CD4-positive, alpha-beta T cell (primary cell): ENCODE data around the gene ABLIM2. TPM values are rescaled to one million over a fixed set of nuclear protein-coding genes. Genes with fewer than 3 reads are reported as not detected.

Experiments used
- ATAC-seq: fragments of 200-7000 bp; cut with Tn5 transposase; one replicate; pipeline ENCODE4 v1.10.0; 2022; ENCODE audit warnings: mild to moderate bottlenecking; ENCODE audit not compliant: poor library complexity
- CTCF ChIA-PET: fragments of 350-600 bp; sonication (Branson Sonifier 250); formaldehyde crosslinking; loops from one replicate; lab custom pipeline; 2021; ENCODE audit warnings: antibody characterized with exemption, inconsistent platforms; lab: Charles Lee
- POLR2A ChIA-PET: fragments of 350-600 bp; sonication (Branson Sonifier 250); formaldehyde crosslinking; loops from one replicate; lab custom pipeline; 2021; ENCODE audit warnings: antibody characterized with exemption, inconsistent platforms; lab: Charles Lee
- DNase-seq, 14 experiments: peaks; one replicate each; pipeline ENCODE4 v3.0.0-alpha.2; 2013 to 2020; ENCODE audit warnings: mixed read lengths in 2 of 14
- H3K27ac ChIP-seq, 2 donors: one replicate each; pipeline versions ENCODE4 v1.5.1 to v1.7.0; 2013; ENCODE audit warnings: low read length in 2 of 2, low read depth in 1 of 2, mild to moderate bottlenecking in 1 of 2
- H3K27me3 ChIP-seq, 2 experiments: 1 replicate in 1 of 2; 2 replicates in 1 of 2; pipeline versions ENCODE4 v1.6.1 to v1.7.0; 2013; ENCODE audit warnings: low read length in 2 of 2, control low read depth in 1 of 2, mild to moderate bottlenecking in 1 of 2, moderate library complexity in 1 of 2; ENCODE audit not compliant: insufficient read depth in 2 of 2, control insufficient read depth in 1 of 2
- H3K36me3 ChIP-seq: one replicate; pipeline ENCODE4 v1.6.1; 2013; ENCODE audit warnings: low read length, control low read depth; ENCODE audit not compliant: insufficient read depth
- H3K4me1 ChIP-seq: one replicate; pipeline ENCODE4 v1.6.1; 2013; ENCODE audit warnings: low read length, control low read depth; ENCODE audit not compliant: insufficient read depth
- H3K4me3 ChIP-seq: one replicate; pipeline ENCODE4 v1.5.1; 2013; ENCODE audit warnings: mild to moderate bottlenecking, low read length, moderate library complexity
- H3K9me3 ChIP-seq, 2 experiments: 1 replicate in 1 of 2; 2 replicates in 1 of 2; pipeline versions ENCODE4 v1.6.1 to v1.7.0; 2013; ENCODE audit warnings: low read length in 2 of 2, mild to moderate bottlenecking in 2 of 2, control low read depth in 1 of 2, moderate library complexity in 1 of 2; ENCODE audit not compliant: control insufficient read depth in 1 of 2, insufficient read depth in 1 of 2
- H3K27ac Mint-ChIP-seq: one replicate; pipeline ENCODE4 v1.8.0; 2020; ENCODE audit warnings: mixed read lengths
- H3K27me3 Mint-ChIP-seq: one replicate; pipeline ENCODE4 v1.8.0; 2021; ENCODE audit warnings: mixed read lengths
- H3K36me3 Mint-ChIP-seq: one replicate; pipeline ENCODE4 v1.8.0; 2021; ENCODE audit warnings: low read depth, mixed read lengths
- H3K4me1 Mint-ChIP-seq: one replicate; pipeline ENCODE4 v1.8.0; 2021; ENCODE audit warnings: low read depth, mixed read lengths
- H3K4me3 Mint-ChIP-seq: one replicate; pipeline ENCODE4 v1.8.0; 2020; ENCODE audit warnings: mild to moderate bottlenecking, mixed read lengths
- H3K9me3 Mint-ChIP-seq: one replicate; pipeline ENCODE4 v1.8.0; 2020; ENCODE audit warnings: mixed read lengths
- CTCF ChIP-seq: fragments of 200-600 bp; IDR thresholded peaks from one replicate; pipeline ENCODE4 v1.8.0; 2022; ENCODE audit warnings: antibody characterized with exemption, mild to moderate bottlenecking
- intact Hi-C, 2 experiments: fragments of 100-400 bp; cut with DNase I in 1 of 2; cut with micrococcal nuclease in 1 of 2; formaldehyde crosslinking; loops; one replicate each; pipeline versions ENCODE4 v1.15.1 to v1.9.0; 2023 to 2025; cut with DNase I, micrococcal nuclease
- total RNA-seq, 174 experiments: library from RNA in 2 of 174; stranded (reverse) in 2 of 174; gene quantifications; one replicate each; pipeline ENCODE4 v1.2.3 and lab custom pipeline; 2021 to 2026

Gene ABLIM2
- total RNA-seq, 2 experiments from 2014 or later: 2.5 to 2.7 TPM

- ATAC-seq (no peak), DNase-seq (no peak)
- ChIA-PET POLR2A (no interaction called here), CTCF (no interaction called here)
- H3K27me3 Mint-ChIP-seq: no peaks in the 10 kb centered on the region
- no peaks in the 10 kb centered on the region for H3K27me3 ChIP-seq
- no peak for TF ChIP-seq CTCF
- intact Hi-C loops: no loop called here
- H3K4me1 Mint-ChIP-seq: no peaks in the 10 kb centered on the region
- H3K27ac ChIP-seq: no peak overlapping the region
- no peaks in the 10 kb centered on the region for H3K36me3 ChIP-seq
- no peaks in the 10 kb centered on the region for H3K9me3 Mint-ChIP-seq
- H3K4me3 ChIP-seq: no peak overlapping the region
- no peaks in the 10 kb centered on the region for H3K4me1 ChIP-seq
- no peaks in the 10 kb centered on the region for H3K36me3 Mint-ChIP-seq
- H3K4me3 Mint-ChIP-seq: no peak overlapping the region
- peaks cover 0 to 4% of the 10 kb centered on the region in 2 experiments for H3K9me3 ChIP-seq
- no peak overlapping the region for H3K27ac Mint-ChIP-seq
Measured at GRCh38 chr4:8104491-8105305, 53.9 kb downstream of the ABLIM2 start.

GRCh38 chr4:8103421-8104390 lies 54.9 kb downstream of the ABLIM2 start:
- no peak for TF ChIP-seq CTCF
- H3K36me3 Mint-ChIP-seq: no peaks in the 10 kb centered on the region
- ATAC-seq (no peak), DNase-seq (no peak)
- no peaks in the 10 kb centered on the region for H3K27me3 ChIP-seq
- no peaks in the 10 kb centered on the region for H3K27me3 Mint-ChIP-seq
- ChIA-PET CTCF (no interaction called here), POLR2A (no interaction called here)
- H3K4me3 Mint-ChIP-seq: no peak overlapping the region
- peaks cover 0 to 4% of the 10 kb centered on the region in 2 experiments for H3K9me3 ChIP-seq
- intact Hi-C loops: no loop called here
- no peak overlapping the region for H3K4me3 ChIP-seq
- no peaks in the 10 kb centered on the region for H3K4me1 Mint-ChIP-seq
- no peaks in the 10 kb centered on the region for H3K4me1 ChIP-seq
- H3K36me3 ChIP-seq: no peaks in the 10 kb centered on the region
- no peaks in the 10 kb centered on the region for H3K9me3 Mint-ChIP-seq
- H3K27ac ChIP-seq: no peak overlapping the region
- no peak overlapping the region for H3K27ac Mint-ChIP-seq

- ATAC-seq (no peak), DNase-seq (no peak)
- TF ChIP-seq CTCF: no peak
- Mint-ChIP-seq H3K36me3 (no peaks in the 10 kb centered on the region), H3K9me3 (no peaks in the 10 kb centered on the region), H3K4me1 (no peaks in the 10 kb centered on the region), H3K27ac (no peak overlapping the region), H3K4me3 (no peak overlapping the region), H3K27me3 (no peaks in the 10 kb centered on the region)
- Histone ChIP-seq H3K27me3 (no peaks in the 10 kb centered on the region), H3K9me3 (peaks cover 0 to 1% of the 10 kb centered on the region in 2 experiments), H3K4me3 (no peak overlapping the region), H3K27ac (no peak overlapping the region), H3K36me3 (no peaks in the 10 kb centered on the region), H3K4me1 (no peaks in the 10 kb centered on the region)
- intact Hi-C loops: no loop called here
- POLR2A ChIA-PET: no interaction called here
- CTCF ChIA-PET: no interaction called here
Measured at GRCh38 chr4:8102831-8103230, 55.8 kb downstream of the ABLIM2 start.
